ENCODE results near the gene BCKDK. TPM values are rescaled to one million over a fixed set of nuclear protein-coding genes. Genes with fewer than 3 reads are reported as not detected.

The BCKDK gene
- 10 to 100 TPM; 52.0 to 62.3 TPM for total RNA-seq

GRCh38 chr16:31108035-31108793 is at the start of gene BCKDK:
Gene BCKDK, plus strand, starts transcription at chr16:31108386. Its CDS starts 838 bp downstream, at chr16:31109224.
- no peak for TF ChIP-seq CTCF (IDR thresholded peaks at IDR 0.05)
- Histone ChIP-seq H3K36me3 (peaks cover 29% of the 10 kb centered on the region), H3K4me3 (peak within 1 kb of the TSS; percentile 75 to 90), H3K27me3 (no peaks in the 10 kb centered on the region), H3K4me1 (peaks cover 0 to 36% of the 10 kb centered on the region in 2 donors), H3K9me3 (no peaks in the 10 kb centered on the region), H3K27ac (peak within 1 kb of the TSS; percentile 87 to 92)
- no peak for DNase-seq (ENCODE audit: low spot score)

GRCh38 chr16:31061126-31061812 is 46.9 kb upstream of the BCKDK start:
- DNase-seq (ENCODE audit: low spot score): no peak
- Histone ChIP-seq H3K4me1 (peaks cover 0 to 15% of the 10 kb centered on the region in 2 donors), H3K36me3 (peaks cover 25% of the 10 kb centered on the region), H3K9me3 (no peaks in the 10 kb centered on the region), H3K27me3 (no peaks in the 10 kb centered on the region), H3K4me3 (no peak overlapping the region), H3K27ac (no peak overlapping the region)
- TF ChIP-seq CTCF (IDR thresholded peaks at IDR 0.05): no peak

- DNase-seq (ENCODE audit: low spot score): no peak
- peaks cover 0 to 15% of the 10 kb centered on the region in 2 donors for H3K4me1 ChIP-seq
- H3K36me3 ChIP-seq: peaks cover 25% of the 10 kb centered on the region
- no peak for TF ChIP-seq CTCF (IDR thresholded peaks at IDR 0.05)
- H3K27ac ChIP-seq: no peak overlapping the region
- H3K4me3 ChIP-seq: no peak overlapping the region
- H3K9me3 ChIP-seq: no peaks in the 10 kb centered on the region
- no peaks in the 10 kb centered on the region for H3K27me3 ChIP-seq
These were observed 46.3 kb upstream of the BCKDK start for GRCh38 chr16:31061813-31062440.

- Histone ChIP-seq H3K4me3 (no peak overlapping the region), H3K27me3 (no peaks in the 10 kb centered on the region), H3K9me3 (no peaks in the 10 kb centered on the region), H3K4me1 (peaks cover 0 to 15% of the 10 kb centered on the region in 2 donors), H3K27ac (no peak overlapping the region), H3K36me3 (peaks cover 25% of the 10 kb centered on the region)
- no peak for DNase-seq (ENCODE audit: low spot score)
- TF ChIP-seq CTCF (IDR thresholded peaks at IDR 0.05): no peak
These were observed 44.7 kb upstream of the BCKDK start for GRCh38 chr16:31063495-31063842.

- Histone ChIP-seq H3K4me1 (peaks cover 0 to 15% of the 10 kb centered on the region in 2 donors), H3K27ac (peak overlapping the region; percentile 39 to 74), H3K27me3 (no peaks in the 10 kb centered on the region), H3K4me3 (no peak overlapping the region), H3K36me3 (peaks cover 25% of the 10 kb centered on the region), H3K9me3 (no peaks in the 10 kb centered on the region)
- no peak for TF ChIP-seq CTCF (IDR thresholded peaks at IDR 0.05)
- no peak for DNase-seq (ENCODE audit: low spot score)
These were observed 44.2 kb upstream of the BCKDK start for GRCh38 chr16:31063843-31064611.
